Measurements from ENCODE around the gene CNTD1.

The CNTD1 gene

GRCh38 chr17:42780851-42781638 lies 17.6 kb upstream of the CNTD1 start:
- peak overlapping the region; percentile 66 for H3K4me3 ChIP-seq (ENCODE audit: low read length)
- peaks cover 6% of the 10 kb centered on the region for H3K4me1 ChIP-seq (ENCODE audit: control insufficient read depth, low read depth, low read length)
- H3K9me3 ChIP-seq (ENCODE audit: control insufficient read depth, low read depth, low read length), result no peaks in the 10 kb centered on the region
- no peak overlapping the region for H3K9ac ChIP-seq (ENCODE audit: low read length)
- H3K36me3 ChIP-seq (ENCODE audit: control insufficient read depth, low read depth, low read length), result peaks cover 10% of the 10 kb centered on the region
- H3K27ac ChIP-seq (ENCODE audit: low read length), result no peak overlapping the region
- peaks cover 37% of the 10 kb centered on the region for H3K27me3 ChIP-seq (ENCODE audit: control insufficient read depth, insufficient read depth, low read length)

- Histone ChIP-seq H3K9me3 (ENCODE audit: control insufficient read depth, low read depth, low read length) (no peaks in the 10 kb centered on the region), H3K27me3 (ENCODE audit: control insufficient read depth, insufficient read depth, low read length) (peaks cover 39% of the 10 kb centered on the region), H3K4me1 (ENCODE audit: control insufficient read depth, low read depth, low read length) (peaks cover 6% of the 10 kb centered on the region), H3K36me3 (ENCODE audit: control insufficient read depth, low read depth, low read length) (peaks cover 10% of the 10 kb centered on the region), H3K27ac (ENCODE audit: low read length) (no peak overlapping the region), H3K9ac (ENCODE audit: low read length) (no peak overlapping the region), H3K4me3 (ENCODE audit: low read length) (no peak overlapping the region)
Measured at GRCh38 chr17:42781639-42782165, 17.0 kb upstream of the CNTD1 start.

GRCh38 chr17:42782166-42783061 lies 16.2 kb upstream of the CNTD1 start:
- H3K9ac ChIP-seq (ENCODE audit: low read length), result no peak overlapping the region
- H3K9me3 ChIP-seq (ENCODE audit: control insufficient read depth, low read depth, low read length), result no peaks in the 10 kb centered on the region
- H3K36me3 ChIP-seq (ENCODE audit: control insufficient read depth, low read depth, low read length), result peaks cover 10% of the 10 kb centered on the region
- peaks cover 39% of the 10 kb centered on the region for H3K27me3 ChIP-seq (ENCODE audit: control insufficient read depth, insufficient read depth, low read length)
- H3K4me1 ChIP-seq (ENCODE audit: control insufficient read depth, low read depth, low read length), result peaks cover 6% of the 10 kb centered on the region
- H3K4me3 ChIP-seq (ENCODE audit: low read length), result no peak overlapping the region
- H3K27ac ChIP-seq (ENCODE audit: low read length), result no peak overlapping the region

GRCh38 chr17:42783062-42783790 lies 15.4 kb upstream of the CNTD1 start:
- Histone ChIP-seq H3K4me3 (ENCODE audit: low read length) (no peak overlapping the region), H3K36me3 (ENCODE audit: control insufficient read depth, low read depth, low read length) (peaks cover 10% of the 10 kb centered on the region), H3K9me3 (ENCODE audit: control insufficient read depth, low read depth, low read length) (no peaks in the 10 kb centered on the region), H3K9ac (ENCODE audit: low read length) (no peak overlapping the region), H3K27me3 (ENCODE audit: control insufficient read depth, insufficient read depth, low read length) (peaks cover 39% of the 10 kb centered on the region), H3K27ac (ENCODE audit: low read length) (no peak overlapping the region), H3K4me1 (ENCODE audit: control insufficient read depth, low read depth, low read length) (peaks cover 6% of the 10 kb centered on the region)

GRCh38 chr17:42783791-42784138 lies 14.9 kb upstream of the CNTD1 start:
- peaks cover 39% of the 10 kb centered on the region for H3K27me3 ChIP-seq (ENCODE audit: control insufficient read depth, insufficient read depth, low read length)
- no peak overlapping the region for H3K27ac ChIP-seq (ENCODE audit: low read length)
- peaks cover 6% of the 10 kb centered on the region for H3K4me1 ChIP-seq (ENCODE audit: control insufficient read depth, low read depth, low read length)
- H3K36me3 ChIP-seq (ENCODE audit: control insufficient read depth, low read depth, low read length), result peaks cover 8% of the 10 kb centered on the region
- H3K4me3 ChIP-seq (ENCODE audit: low read length), result no peak overlapping the region
- no peaks in the 10 kb centered on the region for H3K9me3 ChIP-seq (ENCODE audit: control insufficient read depth, low read depth, low read length)
- H3K9ac ChIP-seq (ENCODE audit: low read length), result no peak overlapping the region

DNA sequence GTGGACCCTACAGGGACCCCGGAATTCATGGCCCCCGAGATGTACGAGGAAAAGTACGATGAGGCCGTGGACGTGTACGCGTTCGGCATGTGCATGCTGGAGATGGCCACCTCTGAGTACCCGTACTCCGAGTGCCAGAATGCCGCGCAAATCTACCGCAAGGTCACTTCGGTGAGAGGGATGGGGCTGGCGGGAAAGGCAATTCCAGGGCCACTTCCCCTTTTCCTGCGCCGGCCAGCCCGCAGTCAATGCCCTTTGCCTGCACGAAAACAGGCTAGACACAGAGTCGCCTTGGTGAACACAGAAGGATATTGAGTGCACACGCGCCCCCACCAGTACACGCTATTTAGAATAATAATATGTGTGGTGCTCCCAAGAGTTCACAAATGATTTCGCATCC lies 14.3 kb upstream of the CNTD1 start:
- Histone ChIP-seq H3K9me3 (ENCODE audit: control insufficient read depth, low read depth, low read length) (no peaks in the 10 kb centered on the region), H3K4me1 (ENCODE audit: control insufficient read depth, low read depth, low read length) (peaks cover 6% of the 10 kb centered on the region), H3K36me3 (ENCODE audit: control insufficient read depth, low read depth, low read length) (peaks cover 2% of the 10 kb centered on the region), H3K4me3 (ENCODE audit: low read length) (no peak overlapping the region), H3K27me3 (ENCODE audit: control insufficient read depth, insufficient read depth, low read length) (peaks cover 39% of the 10 kb centered on the region), H3K27ac (ENCODE audit: low read length) (no peak overlapping the region), H3K9ac (ENCODE audit: low read length) (no peak overlapping the region)

DNA sequence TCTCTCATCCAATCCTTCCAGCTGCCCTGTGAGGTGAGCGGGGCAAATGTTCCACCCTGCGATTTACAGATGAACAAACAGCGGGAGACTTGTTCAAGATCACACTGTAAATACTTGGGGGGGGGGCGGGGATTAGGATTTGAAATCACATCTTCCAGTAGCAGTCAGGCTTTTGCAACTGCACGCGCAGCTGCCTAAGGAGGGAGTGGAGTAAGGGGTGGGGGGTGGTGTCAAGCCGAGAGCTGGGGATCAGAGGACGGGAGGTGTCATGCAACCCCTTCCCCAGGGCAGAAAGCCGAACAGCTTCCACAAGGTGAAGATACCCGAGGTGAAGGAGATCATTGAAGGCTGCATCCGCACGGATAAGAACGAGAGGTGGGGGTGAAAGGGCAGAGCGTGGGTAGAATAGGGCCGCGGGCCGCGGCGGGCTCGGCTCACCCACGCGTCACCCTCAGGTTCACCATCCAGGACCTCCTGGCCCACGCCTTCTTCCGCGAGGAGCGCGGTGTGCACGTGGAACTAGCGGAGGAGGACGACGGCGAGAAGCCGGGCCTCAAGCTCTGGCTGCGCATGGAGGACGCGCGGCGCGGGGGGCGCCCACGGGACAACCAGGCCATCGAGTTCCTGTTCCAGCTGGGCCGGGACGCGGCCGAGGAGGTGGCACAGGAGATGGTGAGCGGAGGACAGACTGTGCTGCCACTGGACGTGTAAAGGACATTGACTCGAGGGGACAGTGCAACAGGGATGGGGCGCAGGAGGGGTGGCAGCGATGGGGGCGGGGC lies 13.7 kb upstream of the CNTD1 start:
- Histone ChIP-seq H3K4me1 (ENCODE audit: control insufficient read depth, low read depth, low read length) (peaks cover under 1% of the 10 kb centered on the region), H3K27ac (ENCODE audit: low read length) (no peak overlapping the region), H3K9ac (ENCODE audit: low read length) (no peak overlapping the region), H3K36me3 (ENCODE audit: control insufficient read depth, low read depth, low read length) (no peaks in the 10 kb centered on the region), H3K27me3 (ENCODE audit: control insufficient read depth, insufficient read depth, low read length) (peaks cover 39% of the 10 kb centered on the region), H3K9me3 (ENCODE audit: control insufficient read depth, low read depth, low read length) (no peaks in the 10 kb centered on the region), H3K4me3 (ENCODE audit: low read length) (no peak overlapping the region)

GRCh38 chr17:42787266-42787665 lies 11.4 kb upstream of the CNTD1 start:
- Histone ChIP-seq H3K4me1 (ENCODE audit: control insufficient read depth, low read depth, low read length) (no peaks in the 10 kb centered on the region), H3K9ac (ENCODE audit: low read length) (no peak overlapping the region), H3K27me3 (ENCODE audit: control insufficient read depth, insufficient read depth, low read length) (peaks cover 21% of the 10 kb centered on the region), H3K9me3 (ENCODE audit: control insufficient read depth, low read depth, low read length) (no peaks in the 10 kb centered on the region), H3K36me3 (ENCODE audit: control insufficient read depth, low read depth, low read length) (no peaks in the 10 kb centered on the region), H3K4me3 (ENCODE audit: low read length) (no peak overlapping the region), H3K27ac (ENCODE audit: low read length) (no peak overlapping the region)

DNA sequence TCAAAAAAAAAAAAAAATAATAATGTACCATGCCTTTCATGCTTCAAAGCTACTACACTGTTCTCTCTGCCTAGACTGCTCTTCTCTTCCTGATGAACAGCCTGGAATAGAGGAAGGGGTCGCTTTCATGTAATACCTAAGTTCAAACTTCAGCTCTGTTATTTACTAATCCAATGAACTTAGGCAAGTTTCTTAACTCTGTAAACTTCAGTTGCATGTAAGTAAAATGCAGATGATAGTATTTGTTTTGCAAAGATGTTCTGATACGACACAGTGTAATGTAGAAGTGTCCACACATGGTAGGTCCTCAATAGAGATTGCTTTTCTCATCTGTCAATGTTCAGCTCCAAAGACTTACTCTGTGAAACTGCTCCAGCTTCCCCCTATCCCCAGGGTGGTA lies 6.7 kb upstream of the CNTD1 start:
- Histone ChIP-seq H3K9ac (ENCODE audit: low read length) (no peak overlapping the region), H3K36me3 (ENCODE audit: control insufficient read depth, low read depth, low read length) (no peaks in the 10 kb centered on the region), H3K4me3 (ENCODE audit: low read length) (no peak overlapping the region), H3K4me1 (ENCODE audit: control insufficient read depth, low read depth, low read length) (no peaks in the 10 kb centered on the region), H3K27ac (ENCODE audit: low read length) (no peak overlapping the region), H3K9me3 (ENCODE audit: control insufficient read depth, low read depth, low read length) (no peaks in the 10 kb centered on the region), H3K27me3 (ENCODE audit: control insufficient read depth, insufficient read depth, low read length) (no peaks in the 10 kb centered on the region)

- Histone ChIP-seq H3K36me3 (ENCODE audit: control insufficient read depth, low read depth, low read length) (no peaks in the 10 kb centered on the region), H3K9ac (ENCODE audit: low read length) (no peak overlapping the region), H3K27me3 (ENCODE audit: control insufficient read depth, insufficient read depth, low read length) (no peaks in the 10 kb centered on the region), H3K27ac (ENCODE audit: low read length) (no peak overlapping the region), H3K9me3 (ENCODE audit: control insufficient read depth, low read depth, low read length) (no peaks in the 10 kb centered on the region), H3K4me1 (ENCODE audit: control insufficient read depth, low read depth, low read length) (no peaks in the 10 kb centered on the region), H3K4me3 (ENCODE audit: low read length) (no peak overlapping the region)
Measured at GRCh38 chr17:42792545-42792944, 6.1 kb upstream of the CNTD1 start.

Data from iPS-18a (cell line).